Neural cell (in vitro differentiated cells): ENCODE results near the gene TLN1. TPM values are rescaled to one million over a fixed set of nuclear protein-coding genes. Genes with fewer than 3 reads are reported as not detected.

Experiments used
- H2AFZ ChIP-seq: fragments of 200-600, 300-800 bp; sonication (generic), shearing (Covaris generic); 2 replicates; pipeline ENCODE4 v1.6.0; 2014; ENCODE audit warnings: low read depth, mild to moderate bottlenecking, antibody characterized with exemption, low read length, moderate library complexity
- H3F3A ChIP-seq: fragments of 200-600 bp; shearing (Covaris generic); 2 replicates; pipeline ENCODE4 v1.6.1; 2016; ENCODE audit warnings: mild to moderate bottlenecking, moderate library complexity, mixed read lengths, antibody characterized with exemption, low read length; ENCODE audit not compliant: insufficient read depth, poor library complexity, severe bottlenecking
- H3K27ac ChIP-seq: fragments of 200-600, 300-800 bp; sonication (generic), shearing (Covaris generic); 2 replicates; pipeline ENCODE4 v1.5.1; 2014; ENCODE audit warnings: mild to moderate bottlenecking, low read length, moderate library complexity
- H3K27me3 ChIP-seq: fragments of 300-800, 200-600 bp; sonication (generic), shearing (Covaris generic); 2 replicates; pipeline ENCODE4 v1.6.0; 2014; ENCODE audit warnings: mild to moderate bottlenecking, low read depth, low read length, moderate library complexity; ENCODE audit not compliant: insufficient read depth
- H3K36me3 ChIP-seq: fragments of 300-800, 200-600 bp; sonication (generic), shearing (Covaris generic); 2 replicates; pipeline ENCODE4 v1.5.1; 2014; ENCODE audit warnings: mild to moderate bottlenecking, antibody characterized with exemption, low read length, moderate library complexity; ENCODE audit not compliant: insufficient read depth
- H3K4me2 ChIP-seq: fragments of 300-800, 200-600 bp; sonication (generic), shearing (Covaris generic); 2 replicates; pipeline ENCODE4 v1.6.0; 2014; ENCODE audit warnings: mild to moderate bottlenecking, low read length
- H3K4me3 ChIP-seq: fragments of 300-800, 200-600 bp; sonication (generic), shearing (Covaris generic); 2 replicates; pipeline ENCODE4 v1.5.1; 2014; ENCODE audit warnings: mild to moderate bottlenecking, low read length, moderate library complexity
- H3K79me2 ChIP-seq: fragments of 200-600 bp; shearing (Covaris generic); replicated peaks from 2 replicates; pipeline ENCODE4 v1.6.0; 2014; ENCODE audit warnings: mild to moderate bottlenecking, low read length, moderate library complexity; ENCODE audit not compliant: insufficient read depth
- H3K9ac ChIP-seq: fragments of 300-800, 200-600 bp; sonication (generic), shearing (Covaris generic); 2 replicates; pipeline ENCODE4 v1.6.1; 2016; ENCODE audit warnings: mild to moderate bottlenecking, low read length, mixed read lengths
- H3K9me2 ChIP-seq: fragments of 200-600 bp; shearing (Covaris generic); 2 replicates; pipeline ENCODE4 v1.6.1; 2016; ENCODE audit warnings: mild to moderate bottlenecking, low read length, mixed read lengths; ENCODE audit not compliant: insufficient read depth
- H3K9me3 ChIP-seq: fragments of 200-600, 300-800 bp; sonication (generic), shearing (Covaris generic); 2 replicates; pipeline ENCODE4 v1.6.1; 2016; ENCODE audit warnings: mild to moderate bottlenecking, mixed run types, low read length, moderate library complexity, mixed read lengths
- H4K20me1 ChIP-seq: fragments of 200-600 bp; shearing (Covaris generic); 2 replicates; pipeline ENCODE4 v1.6.1; 2016; ENCODE audit warnings: mild to moderate bottlenecking, mixed run types; ENCODE audit not compliant: insufficient read depth
- EP300 ChIP-seq: fragments of 450-650 bp; conservative IDR thresholded peaks from 2 replicates; pipeline ENCODE4 v1.6.1; 2014; ENCODE audit warnings: antibody characterized with exemption, mild to moderate bottlenecking, moderate library complexity; ENCODE audit not compliant: poor library complexity, severe bottlenecking
- EZH2 ChIP-seq: fragments of 200-600, 300-800 bp; shearing (Covaris generic), sonication (generic); IDR thresholded peaks from 2 replicates; pipeline ENCODE4 v1.6.1; 2014; ENCODE audit warnings: antibody characterized with exemption, low read length, borderline replicate concordance, mild to moderate bottlenecking; ENCODE audit not compliant: insufficient read depth, poor library complexity, severe bottlenecking
- MXI1 ChIP-seq: fragments of 450-650 bp; conservative IDR thresholded peaks from 2 replicates; pipeline ENCODE4 v1.6.1; 2014; ENCODE audit warnings: antibody characterized with exemption, mild to moderate bottlenecking; ENCODE audit not compliant: poor library complexity, severe bottlenecking
- POLR2AphosphoS5 ChIP-seq: IDR thresholded peaks from 2 replicates; pipeline ENCODE4 v1.6.1; 2012
- REST ChIP-seq: IDR thresholded peaks from 2 replicates; pipeline ENCODE4 v1.6.1; 2012; ENCODE audit warnings: borderline replicate concordance
- TAF1 ChIP-seq: IDR thresholded peaks from 2 replicates; pipeline ENCODE4 v1.6.1; 2012; ENCODE audit warnings: low read depth
- polyA plus RNA-seq: library from polyadenylated mRNA; depleted of rRNA; stranded (reverse); fragments of >200 nt; gene quantifications from 2 replicates; pipeline ENCODE4 v1.2.3, GENCODE V29; 2014
- TF ChIP-seq, protein P1 (sequence below): fragments of 450-650 bp; IDR thresholded peaks from 2 replicates; pipeline ENCODE4 v1.5.1; 2014; ENCODE audit warnings: antibody characterized with exemption, mild to moderate bottlenecking, moderate library complexity; ENCODE audit not compliant: poor library complexity, severe bottlenecking

The TLN1 gene
- polyA plus RNA-seq, 1 donor from 2014 or later = 7.1 TPM

- TF ChIP-seq, protein P1, sequence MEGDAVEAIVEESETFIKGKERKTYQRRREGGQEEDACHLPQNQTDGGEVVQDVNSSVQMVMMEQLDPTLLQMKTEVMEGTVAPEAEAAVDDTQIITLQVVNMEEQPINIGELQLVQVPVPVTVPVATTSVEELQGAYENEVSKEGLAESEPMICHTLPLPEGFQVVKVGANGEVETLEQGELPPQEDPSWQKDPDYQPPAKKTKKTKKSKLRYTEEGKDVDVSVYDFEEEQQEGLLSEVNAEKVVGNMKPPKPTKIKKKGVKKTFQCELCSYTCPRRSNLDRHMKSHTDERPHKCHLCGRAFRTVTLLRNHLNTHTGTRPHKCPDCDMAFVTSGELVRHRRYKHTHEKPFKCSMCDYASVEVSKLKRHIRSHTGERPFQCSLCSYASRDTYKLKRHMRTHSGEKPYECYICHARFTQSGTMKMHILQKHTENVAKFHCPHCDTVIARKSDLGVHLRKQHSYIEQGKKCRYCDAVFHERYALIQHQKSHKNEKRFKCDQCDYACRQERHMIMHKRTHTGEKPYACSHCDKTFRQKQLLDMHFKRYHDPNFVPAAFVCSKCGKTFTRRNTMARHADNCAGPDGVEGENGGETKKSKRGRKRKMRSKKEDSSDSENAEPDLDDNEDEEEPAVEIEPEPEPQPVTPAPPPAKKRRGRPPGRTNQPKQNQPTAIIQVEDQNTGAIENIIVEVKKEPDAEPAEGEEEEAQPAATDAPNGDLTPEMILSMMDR = no peak
- TF ChIP-seq POLR2AphosphoS5 = peak; percentile 82
- peak; percentile 23 for TF ChIP-seq EP300
- no peak for TF ChIP-seq EZH2
- TF ChIP-seq REST = peak; percentile 56
- TF ChIP-seq TAF1 = peak; percentile 80
- Histone ChIP-seq H3K36me3 (peaks cover 6% of the 10 kb centered on the region), H3F3A (no peaks in the 10 kb centered on the region), H3K79me2 (peaks cover 38% of the 10 kb centered on the region), H3K4me2 (peak overlapping the region; percentile 90), H3K4me3 (peak overlapping the region; percentile 93), H3K27me3 (no peaks in the 10 kb centered on the region), H4K20me1 (no peaks in the 10 kb centered on the region), H3K9me3 (no peaks in the 10 kb centered on the region), H3K9ac (peak overlapping the region; percentile 88), H3K27ac (peak overlapping the region; percentile 89), H3K9me2 (no peaks in the 10 kb centered on the region), H2AFZ (peak overlapping the region; percentile 75)
These were observed 17.7 kb upstream of the TLN1 start for GRCh38 chr9:35749515-35750255.

- Histone ChIP-seq H4K20me1 (no peaks in the 10 kb centered on the region), H3K79me2 (peaks cover 38% of the 10 kb centered on the region), H3K4me2 (peak within 1 kb of the TSS; percentile 99), H3K9ac (peak within 1 kb of the TSS; percentile 88), H3K36me3 (peaks cover 1% of the 10 kb centered on the region), H3K9me2 (no peaks in the 10 kb centered on the region), H3K9me3 (no peaks in the 10 kb centered on the region), H3K27me3 (no peaks in the 10 kb centered on the region), H3F3A (no peaks in the 10 kb centered on the region), H2AFZ (peak within 1 kb of the TSS; percentile 75), H3K4me3 (peak within 1 kb of the TSS; percentile 93), H3K27ac (peak within 1 kb of the TSS; percentile 89)
- TF ChIP-seq TAF1 (no peak), POLR2AphosphoS5 (peak; percentile 84), EP300 (peak; percentile 30), MXI1 (peak; percentile 66), EZH2 (no peak)
- TF ChIP-seq, protein P1 = no peak
These were observed 17.0 kb upstream of the TLN1 start, which contains the start of the genes GBA2 and RGP1 for GRCh38 chr9:35748858-35749514. Gene GBA2 (minus strand): TSS chr9:35749228. CDS start chr9:35748704, 524 bp downstream. Gene RGP1 (plus strand): TSS chr9:35749287. CDS start chr9:35749756, 469 bp downstream.
